ENCODE data around the gene SMC3.

- TF ChIP-seq, protein P1, sequence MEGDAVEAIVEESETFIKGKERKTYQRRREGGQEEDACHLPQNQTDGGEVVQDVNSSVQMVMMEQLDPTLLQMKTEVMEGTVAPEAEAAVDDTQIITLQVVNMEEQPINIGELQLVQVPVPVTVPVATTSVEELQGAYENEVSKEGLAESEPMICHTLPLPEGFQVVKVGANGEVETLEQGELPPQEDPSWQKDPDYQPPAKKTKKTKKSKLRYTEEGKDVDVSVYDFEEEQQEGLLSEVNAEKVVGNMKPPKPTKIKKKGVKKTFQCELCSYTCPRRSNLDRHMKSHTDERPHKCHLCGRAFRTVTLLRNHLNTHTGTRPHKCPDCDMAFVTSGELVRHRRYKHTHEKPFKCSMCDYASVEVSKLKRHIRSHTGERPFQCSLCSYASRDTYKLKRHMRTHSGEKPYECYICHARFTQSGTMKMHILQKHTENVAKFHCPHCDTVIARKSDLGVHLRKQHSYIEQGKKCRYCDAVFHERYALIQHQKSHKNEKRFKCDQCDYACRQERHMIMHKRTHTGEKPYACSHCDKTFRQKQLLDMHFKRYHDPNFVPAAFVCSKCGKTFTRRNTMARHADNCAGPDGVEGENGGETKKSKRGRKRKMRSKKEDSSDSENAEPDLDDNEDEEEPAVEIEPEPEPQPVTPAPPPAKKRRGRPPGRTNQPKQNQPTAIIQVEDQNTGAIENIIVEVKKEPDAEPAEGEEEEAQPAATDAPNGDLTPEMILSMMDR (conservative IDR thresholded peaks at IDR 0.05; ENCODE audit: low read depth, low read length), result no peak
- no peak for TF ChIP-seq MAFK (IDR thresholded peaks at IDR 0.05; ENCODE audit: low read depth, low read length)
Measured at GRCh38 chr10:110568055-110568735, 700 bp downstream of the SMC3 start.
